ENCODE results near the gene NUDT15. TPM values are rescaled to one million over a fixed set of nuclear protein-coding genes. Genes with fewer than 3 reads are reported as not detected.

Gene NUDT15
- polyA plus RNA-seq, 1 of the 3 experiments (the other 2 are of a cell fraction) = 11.9 TPM

- Histone ChIP-seq H3F3A (replicated peaks; ENCODE audit: insufficient read depth) (peaks cover 3% of the 10 kb centered on the region), H3K79me2 (ENCODE audit: insufficient read depth) (no peaks in the 10 kb centered on the region), H2AFZ (ENCODE audit: low read depth) (no peak overlapping the region), H4K20me1 (ENCODE audit: insufficient read depth) (no peaks in the 10 kb centered on the region), H3K4me1 (ENCODE audit: control insufficient read depth in 1 of 2, insufficient read depth in 2 of 2, low read depth in 1 of 2, low read length in 1 of 2) (no peaks in the 10 kb centered on the region), H3K27me3 (ENCODE audit: insufficient read depth) (no peaks in the 10 kb centered on the region), H3K4me2 (no peak overlapping the region), H3K9me2 (no peaks in the 10 kb centered on the region), H3K9ac (no peak overlapping the region), H3K4me3 (ENCODE audit: low read depth in 2 of 2, low read length in 1 of 2) (no peak overlapping the region), H3K27ac (ENCODE audit: low read depth in 2 of 2, low read length in 1 of 2) (no peak overlapping the region), H3K36me3 (replicated peaks in 1 of 2; ENCODE audit: control insufficient read depth in 1 of 2, insufficient read depth in 2 of 2, low read length in 1 of 2) (peaks cover 76 to 83% of the 10 kb centered on the region in 2 experiments), H3K9me3 (no peaks in the 10 kb centered on the region)
- POLR2A ChIA-PET = no interaction called here
- WGBS (ENCODE audit: low lambda C conversion rate) = 75% methylated on average over 2 of the region's 2 CpGs
- DNase-seq = no peak
- CTCF ChIA-PET = interaction anchor here (0.8 to 3.3 kb wide), 4 partner anchors 13 to 40 kb away, joined by 3 to 11 read pairs (median 6); partner anchors contain the start of genes MED4 and NUDT15
- TF ChIP-seq FOXJ3 (CRISPR knock-in tag; IDR thresholded peaks at IDR 0.05) (no peak), RCOR1 (IDR thresholded peaks at IDR 0.05; ENCODE audit: low read length) (no peak), RAD21 (IDR thresholded peaks at IDR 0.05; ENCODE audit: low read length) (no peak), GABPA (IDR thresholded peaks at IDR 0.05; ENCODE audit: low read depth) (no peak), RXRA (IDR thresholded peaks at IDR 0.05; ENCODE audit: borderline replicate concordance, low read depth) (no peak)
Measured at GRCh38 chr13:48078251-48078656, 40.7 kb downstream of the NUDT15 start.

- 97% methylated on average over 4 of the region's 4 CpGs for WGBS (ENCODE audit: low lambda C conversion rate)
- H4K20me1 ChIP-seq (ENCODE audit: insufficient read depth) = 0 out of 2 replicates have a peak, but pooled peaks cover 7% of the 10 kb centered on the region
- peaks cover 29% of the 10 kb centered on the region for H3K79me2 ChIP-seq (ENCODE audit: insufficient read depth)
- no peak for TF ChIP-seq RXRA (IDR thresholded peaks at IDR 0.05; ENCODE audit: borderline replicate concordance, low read depth)
- TF ChIP-seq REST (IDR thresholded peaks at IDR 0.05; ENCODE audit: low read depth, low read length) = no peak
- no peak for TF ChIP-seq POLR2AphosphoS5 (IDR thresholded peaks at IDR 0.05; ENCODE audit: low read depth, low read length)
- TF ChIP-seq USF2 (IDR thresholded peaks at IDR 0.05; ENCODE audit: borderline replicate concordance, low read depth, low read length) = no peak
- ChIA-PET CTCF (interaction anchor here (1.7 kb wide), 1 partner anchor 44 kb away, joined by 7 read pairs; the partner anchor contains the start of gene NUDT15), POLR2A (no interaction called here)
- no peak overlapping the region for H3K4me3 ChIP-seq (ENCODE audit: low read depth in 2 of 2, low read length in 1 of 2)
- H3K27me3 ChIP-seq (ENCODE audit: insufficient read depth) = no peaks in the 10 kb centered on the region
- DNase-seq = no peak
- no peak overlapping the region for H2AFZ ChIP-seq (ENCODE audit: low read depth)
- no peak overlapping the region for H3K4me2 ChIP-seq
- peaks cover 69 to 74% of the 10 kb centered on the region in 2 experiments for H3K36me3 ChIP-seq (replicated peaks in 1 of 2; ENCODE audit: control insufficient read depth in 1 of 2, insufficient read depth in 2 of 2, low read length in 1 of 2)
- no peak overlapping the region for H3K9ac ChIP-seq
- no peaks in the 10 kb centered on the region for H3K9me2 ChIP-seq
- H3F3A ChIP-seq (replicated peaks; ENCODE audit: insufficient read depth) = peaks cover 6% of the 10 kb centered on the region
- H3K27ac ChIP-seq (ENCODE audit: low read depth in 2 of 2, low read length in 1 of 2) = no peak overlapping the region
- H3K9me3 ChIP-seq = no peaks in the 10 kb centered on the region
- no peaks in the 10 kb centered on the region for H3K4me1 ChIP-seq (ENCODE audit: control insufficient read depth in 1 of 2, insufficient read depth in 2 of 2, low read depth in 1 of 2, low read length in 1 of 2)
Measured at GRCh38 chr13:48081739-48082138, 44.2 kb downstream of the NUDT15 start.
